NK-92 (cell line): ENCODE measurements around the gene NFATC1.

Source experiments
- DNase-seq: peaks from one replicate; lab custom pipeline; 2025; ENCODE audit not compliant: unreplicated experiment; lab: John Stamatoyannopoulos, UW

NFATC1 gene

GRCh38 chr18:79403723-79404566, 8.2 kb downstream of the NFATC1 start:
- DNase-seq: no peak

DNA sequence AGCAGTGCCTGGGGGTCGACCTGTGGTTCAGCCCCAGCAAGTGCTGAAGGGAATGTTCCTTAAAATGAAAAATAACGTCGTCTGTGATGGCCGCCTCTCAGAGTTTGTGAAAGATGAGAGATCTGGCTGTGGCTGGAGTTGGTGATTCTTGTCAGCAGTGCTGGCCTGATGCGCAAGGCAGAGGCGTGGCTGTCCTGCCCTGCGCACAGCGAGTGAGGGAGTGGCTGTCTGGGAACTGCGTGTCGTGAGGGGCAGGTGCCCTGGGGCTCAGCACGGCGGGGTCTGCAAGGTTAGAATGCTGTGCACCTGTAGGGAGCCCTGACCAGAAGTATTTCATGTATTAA, 8.8 kb downstream of the NFATC1 start:
- no peak for DNase-seq

DNA sequence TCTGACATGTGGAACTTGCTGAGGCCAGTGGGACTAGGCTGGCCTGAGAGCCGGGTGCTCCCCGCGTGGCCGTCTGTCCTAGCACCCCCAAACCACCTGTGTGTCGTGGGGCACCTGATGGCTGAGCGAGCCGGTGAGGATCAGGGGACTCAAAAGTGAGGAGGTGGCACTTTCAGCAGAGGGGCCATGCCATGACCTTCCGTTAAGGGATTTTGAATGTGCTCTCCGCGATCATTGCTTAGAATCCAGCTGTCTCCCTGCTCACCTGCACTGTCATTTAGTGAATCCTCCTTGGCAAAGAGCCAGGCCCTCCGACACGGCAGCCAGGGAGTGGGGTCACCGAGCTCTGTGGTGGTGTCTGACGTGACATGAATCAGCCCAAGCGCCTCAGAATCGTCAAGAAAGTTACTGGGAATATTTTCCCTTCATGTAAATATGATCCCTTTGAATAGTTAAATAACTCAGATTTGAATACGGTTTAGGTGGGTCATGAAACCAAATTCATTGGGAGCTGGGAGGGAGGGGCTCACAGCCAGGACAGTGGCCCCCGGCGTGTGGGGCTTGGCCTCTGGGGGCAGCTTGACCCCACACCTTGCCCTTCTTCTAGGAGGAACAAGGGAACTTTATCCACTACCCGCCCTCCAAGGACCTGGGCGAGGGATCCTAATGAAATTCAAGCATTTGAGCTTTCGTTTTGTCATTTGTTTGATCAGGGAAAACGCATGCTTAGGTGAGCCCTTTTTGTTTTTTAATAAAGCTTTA, 9.5 kb downstream of the NFATC1 start:
- no peak for DNase-seq

DNA sequence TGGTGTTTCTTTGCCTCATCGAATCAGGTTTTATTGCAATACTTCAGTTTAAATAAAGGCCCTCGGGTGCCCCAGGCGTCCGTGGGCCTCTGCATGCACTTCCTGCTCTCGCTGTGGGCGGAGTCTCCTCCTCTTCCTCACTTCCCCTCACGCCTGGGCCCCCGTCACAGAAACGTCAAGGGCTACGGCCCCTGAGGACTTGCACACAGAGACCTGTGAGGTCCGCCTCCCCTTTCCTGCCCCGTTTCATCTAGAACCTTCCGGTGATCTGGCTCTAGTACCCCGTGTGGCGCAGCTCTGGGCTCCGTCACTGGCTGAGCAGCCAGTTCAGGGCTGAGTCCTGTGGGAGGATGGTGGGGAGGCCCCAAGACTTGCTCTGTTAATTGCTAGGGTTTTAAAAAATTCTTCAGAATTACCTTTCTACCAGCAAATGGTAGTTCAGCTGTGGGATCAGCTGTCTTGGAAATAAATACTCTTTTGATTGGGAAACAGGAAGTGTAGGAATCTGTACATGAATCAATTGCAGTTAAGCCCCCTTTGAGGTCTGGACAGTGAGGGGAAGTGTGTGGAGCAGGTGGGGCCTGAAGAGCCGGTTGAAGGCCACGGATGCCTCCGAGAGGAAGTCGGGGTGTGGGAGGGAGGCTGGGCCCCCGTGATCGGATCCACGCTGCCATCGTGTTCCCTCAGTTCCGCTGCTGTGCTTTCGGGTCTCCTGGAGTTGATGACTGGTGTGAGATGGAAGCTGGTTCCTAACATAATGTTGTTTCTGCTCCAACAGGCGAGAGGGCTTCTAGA, 10.2 kb downstream of the NFATC1 start:
- peak; percentile 53 for DNase-seq

DNA sequence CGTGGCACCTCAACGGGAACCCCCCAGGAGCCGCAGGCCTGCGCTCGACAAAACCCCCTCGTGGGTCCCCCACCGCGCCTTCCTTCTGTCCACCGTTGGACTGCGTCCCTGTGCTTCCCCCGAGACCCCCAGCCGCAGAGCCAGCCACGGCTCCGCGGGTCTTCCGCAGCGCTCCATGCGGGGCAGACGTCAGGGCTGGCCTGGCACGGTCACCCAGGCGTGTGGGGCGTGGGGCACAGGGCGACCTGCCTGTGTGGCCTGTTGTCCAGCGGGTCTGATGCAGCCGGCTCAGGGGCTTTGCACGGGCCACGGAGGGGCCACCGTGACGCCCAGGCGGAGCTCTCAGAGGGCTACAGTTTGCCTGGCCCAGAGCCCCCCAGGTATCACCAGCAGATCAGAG, 11.0 kb downstream of the NFATC1 start:
- DNase-seq: no peak

- no peak for DNase-seq
Measured at GRCh38 chr18:79409313-79409712, 13.6 kb downstream of the NFATC1 start.

DNA sequence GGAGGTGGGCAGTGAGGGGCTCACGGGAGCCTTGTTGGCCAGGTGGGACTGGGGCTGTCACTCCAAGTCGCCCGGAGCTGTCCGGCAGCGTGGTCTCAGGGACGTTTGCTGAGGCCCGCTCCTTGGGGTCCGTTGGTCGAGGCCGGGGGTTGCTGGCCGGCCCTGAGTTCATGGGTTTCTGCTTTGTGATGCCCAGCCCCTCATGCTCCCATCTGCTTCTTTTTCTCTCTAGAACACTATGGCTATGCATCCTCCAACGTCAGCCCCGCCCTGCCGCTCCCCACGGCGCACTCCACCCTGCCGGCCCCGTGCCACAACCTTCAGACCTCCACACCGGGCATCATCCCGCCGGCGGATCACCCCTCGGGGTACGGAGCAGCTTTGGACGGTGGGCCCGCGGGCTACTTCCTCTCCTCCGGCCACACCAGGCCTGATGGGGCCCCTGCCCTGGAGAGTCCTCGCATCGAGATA, 14.5 kb downstream of the NFATC1 start:
- no peak for DNase-seq

- DNase-seq: no peak
Measured at GRCh38 chr18:79410731-79411613, 15.2 kb downstream of the NFATC1 start.

- DNase-seq: no peak
Measured at GRCh38 chr18:79411614-79412526, 16.1 kb downstream of the NFATC1 start.

DNA sequence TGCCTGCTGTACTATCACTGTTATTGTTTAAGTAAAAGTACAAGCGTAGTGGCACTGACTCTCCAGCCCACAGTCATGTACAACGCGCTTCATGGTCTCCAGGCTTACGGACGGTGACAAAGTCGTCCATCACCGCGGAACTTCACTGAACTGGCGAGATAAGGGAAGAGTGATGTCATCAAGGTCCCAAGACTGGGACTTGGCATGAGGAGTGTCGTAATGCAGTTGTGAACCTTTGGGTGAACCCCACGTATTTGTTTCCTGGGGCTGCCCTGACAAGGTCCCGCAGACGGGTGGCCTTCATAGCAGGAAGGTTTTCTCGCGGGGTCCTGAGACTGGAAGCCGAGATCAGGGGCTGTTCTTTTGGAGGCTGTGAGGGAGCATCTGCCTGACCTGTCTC, 17.3 kb downstream of the NFATC1 start:
- DNase-seq: no peak

DNA sequence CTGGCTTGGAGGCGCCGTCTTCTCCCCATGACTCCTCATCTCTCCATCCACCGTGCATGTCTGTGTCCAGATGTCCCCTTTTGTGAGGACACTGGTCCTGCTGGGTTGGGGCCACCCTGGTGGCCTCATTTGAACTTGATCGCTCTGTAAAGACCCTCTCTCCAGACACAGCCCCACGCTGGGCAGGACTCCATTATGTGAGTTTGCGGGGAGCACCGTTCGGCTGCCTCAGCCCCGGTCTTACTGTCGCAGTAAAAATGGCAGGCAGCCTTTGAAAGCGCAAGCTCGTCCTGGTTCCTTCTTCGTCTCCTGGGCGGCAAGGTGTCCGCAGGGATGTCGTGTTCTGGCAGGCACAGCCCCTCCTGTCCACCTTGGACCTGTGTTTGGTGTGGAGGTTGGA, 17.7 kb downstream of the NFATC1 start:
- no peak for DNase-seq

- no peak for DNase-seq
Measured at GRCh38 chr18:79413901-79414300, 18.2 kb downstream of the NFATC1 start.

DNA sequence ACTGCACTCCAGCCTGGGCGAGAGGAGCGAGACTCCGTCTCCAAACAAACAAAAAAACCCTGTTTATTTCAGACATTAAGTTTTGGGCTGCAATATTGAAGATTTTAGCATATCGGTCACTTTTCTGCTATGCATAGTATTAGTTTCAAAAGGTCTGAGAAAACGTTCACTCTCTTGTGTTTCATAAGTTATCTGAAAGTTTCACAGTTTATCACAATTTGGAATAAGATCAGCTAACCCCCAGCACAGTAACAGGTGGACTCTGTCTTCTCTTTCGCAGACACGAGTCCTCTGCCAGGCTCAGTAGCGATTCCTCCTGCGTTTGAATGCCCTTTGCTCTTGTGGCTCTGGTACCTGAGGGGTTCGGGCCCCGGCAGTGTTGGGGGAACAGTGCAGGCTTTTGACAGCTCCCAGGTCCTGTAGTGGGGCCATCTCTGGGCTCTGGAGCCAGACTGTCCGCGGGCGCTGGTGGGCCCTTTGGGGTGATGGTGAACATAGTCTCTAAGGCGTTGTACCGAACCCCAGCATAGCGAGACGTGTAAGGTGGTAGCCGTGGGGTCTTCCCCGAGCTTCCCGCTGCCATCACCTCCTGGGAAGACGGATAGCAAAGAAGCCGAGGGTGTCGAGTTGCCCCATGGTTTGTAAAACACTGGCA, 20.4 kb downstream of the NFATC1 start:
- DNase-seq: no peak

GRCh38 chr18:79416677-79417052, 20.9 kb downstream of the NFATC1 start:
- DNase-seq: no peak

- DNase-seq: no peak
Measured at GRCh38 chr18:79418236-79418635, 22.5 kb downstream of the NFATC1 start.

DNA sequence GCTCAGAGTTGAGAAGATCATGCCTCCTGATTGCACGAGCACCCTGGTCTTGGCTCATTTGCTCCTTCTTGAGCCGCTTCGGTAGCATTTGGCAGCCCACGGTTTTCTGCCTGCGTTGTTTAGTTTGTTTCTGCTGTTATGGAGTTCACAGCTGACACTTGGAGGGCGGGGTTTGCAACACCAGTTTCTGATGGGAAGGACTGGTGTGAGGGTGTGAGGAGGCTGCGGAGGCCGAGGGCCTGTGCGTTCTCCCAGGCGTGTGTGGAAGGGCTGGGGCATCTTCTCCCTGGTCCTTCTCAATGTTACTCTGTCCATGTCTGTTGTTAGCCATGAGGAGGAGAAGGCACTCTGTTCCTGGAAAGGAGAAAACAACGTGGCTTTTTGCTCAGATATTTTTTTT, 22.9 kb downstream of the NFATC1 start:
- no peak for DNase-seq

- DNase-seq: no peak
Measured at GRCh38 chr18:79420033-79420745, 24.5 kb downstream of the NFATC1 start.

DNA sequence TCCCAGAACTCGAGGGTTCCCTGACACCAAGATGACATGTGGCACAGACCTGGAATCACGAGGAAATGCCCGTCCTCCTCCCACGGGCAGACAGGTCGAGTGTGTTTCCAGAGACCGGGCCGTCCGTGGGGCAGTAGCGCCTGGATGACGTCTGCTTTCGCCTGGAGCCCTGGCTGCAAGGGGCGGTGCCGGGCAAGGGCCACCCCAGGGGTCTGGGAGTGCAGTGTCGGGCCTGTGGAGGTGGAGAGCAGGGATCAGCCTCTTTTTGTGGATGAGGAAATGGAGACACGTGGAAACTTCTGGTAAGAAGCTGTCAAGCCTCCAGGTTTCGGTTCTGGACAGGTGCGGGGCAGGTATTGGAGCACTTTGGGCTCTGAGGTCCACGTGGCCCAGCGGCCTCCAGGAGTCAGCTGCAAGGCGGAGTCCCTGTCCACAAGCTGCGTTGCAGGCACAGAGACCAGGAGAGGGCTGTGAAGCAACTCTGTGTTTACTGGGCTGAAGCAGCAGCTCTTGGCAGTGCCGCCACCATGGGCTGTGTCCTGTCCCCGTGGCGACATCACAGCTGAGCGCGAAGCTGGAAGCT, 25.6 kb downstream of the NFATC1 start:
- no peak for DNase-seq
